Progenitor cell of endocrine pancreas (in vitro differentiated cells): ENCODE measurements around the gene CNNM2. TPM values are rescaled to one million over a fixed set of nuclear protein-coding genes. Genes with fewer than 3 reads are reported as not detected.

ENCODE experiments used
- DNase-seq: peaks from one replicate; pipeline ENCODE4 v3.0.0; 2021; ENCODE audit warnings: low spot score; ENCODE audit not compliant: unreplicated experiment
- H3K27ac Mint-ChIP-seq: 2 replicates; pipeline ENCODE4 v1.8.0; 2021; ENCODE audit warnings: mild to moderate bottlenecking, moderate library complexity, mixed read lengths
- H3K27me3 Mint-ChIP-seq: 2 replicates; pipeline ENCODE4 v1.8.0; 2021; ENCODE audit warnings: mixed read lengths
- H3K36me3 Mint-ChIP-seq: 2 replicates; pipeline ENCODE4 v1.8.0; 2022; ENCODE audit warnings: mixed read lengths; ENCODE audit not compliant: insufficient read depth
- H3K4me1 Mint-ChIP-seq: 2 replicates; pipeline ENCODE4 v1.8.0; 2021; ENCODE audit warnings: low read depth, mixed read lengths
- H3K4me3 Mint-ChIP-seq: 2 replicates; pipeline ENCODE4 v1.8.0; 2021; ENCODE audit warnings: low read depth, mild to moderate bottlenecking, moderate library complexity, mixed read lengths
- H3K9me3 Mint-ChIP-seq: 2 replicates; pipeline ENCODE4 v1.8.0; 2021; ENCODE audit warnings: low read depth, mixed read lengths
- CTCF ChIP-seq: fragments of 200-600 bp; sonication (generic); IDR thresholded peaks from one replicate; pipeline ENCODE4 v1.5.0; 2021; ENCODE audit warnings: antibody characterized with exemption, mild to moderate bottlenecking; ENCODE audit not compliant: unreplicated experiment
- total RNA-seq: library from RNA; stranded (reverse); gene quantifications from 2 replicates; pipeline ENCODE4 v1.2.1, GENCODE V29; 2021

Gene CNNM2
- total RNA-seq, 1 donor from 2014 or later, result 14.5 TPM

- no peaks in the 10 kb centered on the region for H3K27me3 Mint-ChIP-seq
- H3K4me3 Mint-ChIP-seq, result no peak overlapping the region
- no peaks in the 10 kb centered on the region for H3K36me3 Mint-ChIP-seq
- no peak for DNase-seq
- H3K4me1 Mint-ChIP-seq, result peaks cover 3% of the 10 kb centered on the region
- no peaks in the 10 kb centered on the region for H3K9me3 Mint-ChIP-seq
- H3K27ac Mint-ChIP-seq, result no peak overlapping the region
- TF ChIP-seq CTCF, result no peak
These were observed 122.3 kb downstream of the CNNM2 start for GRCh38 chr10:103040418-103040817.

GRCh38 chr10:103041391-103041790 is 123.3 kb downstream of the CNNM2 start:
- Mint-ChIP-seq H3K4me1 (peaks cover 2% of the 10 kb centered on the region), H3K4me3 (no peak overlapping the region), H3K9me3 (no peaks in the 10 kb centered on the region), H3K27me3 (no peaks in the 10 kb centered on the region), H3K36me3 (no peaks in the 10 kb centered on the region), H3K27ac (no peak overlapping the region)
- no peak for TF ChIP-seq CTCF
- no peak for DNase-seq

GRCh38 chr10:103042129-103042528 is 124.0 kb downstream of the CNNM2 start:
- H3K9me3 Mint-ChIP-seq, result no peaks in the 10 kb centered on the region
- peak overlapping the region; percentile 6 for H3K27ac Mint-ChIP-seq
- no peak for DNase-seq
- no peak overlapping the region for H3K4me3 Mint-ChIP-seq
- TF ChIP-seq CTCF, result no peak
- H3K36me3 Mint-ChIP-seq, result no peaks in the 10 kb centered on the region
- H3K27me3 Mint-ChIP-seq, result no peaks in the 10 kb centered on the region
- peaks cover 2% of the 10 kb centered on the region for H3K4me1 Mint-ChIP-seq

- no peak for TF ChIP-seq CTCF
- H3K4me1 Mint-ChIP-seq, result peaks cover 2% of the 10 kb centered on the region
- no peaks in the 10 kb centered on the region for H3K36me3 Mint-ChIP-seq
- no peak for DNase-seq
- H3K4me3 Mint-ChIP-seq, result no peak overlapping the region
- H3K9me3 Mint-ChIP-seq, result no peaks in the 10 kb centered on the region
- no peak overlapping the region for H3K27ac Mint-ChIP-seq
- no peaks in the 10 kb centered on the region for H3K27me3 Mint-ChIP-seq
These were observed 124.8 kb downstream of the CNNM2 start for GRCh38 chr10:103042908-103043307.

GRCh38 chr10:103044942-103045489 is 126.9 kb downstream of the CNNM2 start:
- no peak overlapping the region for H3K4me3 Mint-ChIP-seq
- H3K9me3 Mint-ChIP-seq, result no peaks in the 10 kb centered on the region
- H3K36me3 Mint-ChIP-seq, result no peaks in the 10 kb centered on the region
- peaks cover 2% of the 10 kb centered on the region for H3K4me1 Mint-ChIP-seq
- TF ChIP-seq CTCF, result no peak
- no peaks in the 10 kb centered on the region for H3K27me3 Mint-ChIP-seq
- no peak overlapping the region for H3K27ac Mint-ChIP-seq
- DNase-seq, result no peak
